Activated naive CD4-positive, alpha-beta T cell treated with anti-CD3 and anti-CD28 coated beads for 36 hours (primary cell): ENCODE data around the gene MDH2. TPM values are rescaled to one million over a fixed set of nuclear protein-coding genes. Genes with fewer than 3 reads are reported as not detected.
"Not testable (repeated sequence)": the region's sequence is repeated elsewhere in the genome, so short reads cannot be mapped to it uniquely, and the experiment has no call there.

Experiments
- CTCF ChIA-PET: fragments of 350-600 bp; sonication (Branson Sonifier 250); formaldehyde crosslinking; loops from one replicate; lab custom pipeline; 2021; ENCODE audit warnings: antibody characterized with exemption; lab: Charles Lee
- DNase-seq: peaks from one replicate; pipeline ENCODE4 v3.0.0-alpha.2; 2020
- H3K27ac Mint-ChIP-seq: one replicate; pipeline ENCODE4 v1.8.0; 2021; ENCODE audit warnings: mild to moderate bottlenecking, mixed read lengths
- H3K27me3 Mint-ChIP-seq: one replicate; pipeline ENCODE4 v1.8.0; 2021; ENCODE audit warnings: low read depth, mixed read lengths
- H3K36me3 Mint-ChIP-seq: one replicate; pipeline ENCODE4 v1.8.0; 2021; ENCODE audit warnings: low read depth, mixed read lengths
- H3K4me1 Mint-ChIP-seq: one replicate; pipeline ENCODE4 v1.8.0; 2021; ENCODE audit warnings: low read depth, mixed read lengths
- H3K4me3 Mint-ChIP-seq: one replicate; pipeline ENCODE4 v1.8.0; 2021; ENCODE audit warnings: mild to moderate bottlenecking, moderate library complexity, mixed read lengths
- H3K9me3 Mint-ChIP-seq: one replicate; pipeline ENCODE4 v1.8.0; 2021; ENCODE audit warnings: mixed read lengths
- intact Hi-C: fragments of 100-400 bp; cut with micrococcal nuclease; formaldehyde crosslinking; loops from one replicate; pipeline ENCODE4 v1.15.1; 2023
- total RNA-seq, 2 experiments: library from RNA; stranded (reverse); gene quantifications; one replicate each; pipeline ENCODE4 v1.2.3, GENCODE V29; 2021

Gene MDH2
- total RNA-seq, 2 experiments from 2014 or later: 325 TPM

DNA sequence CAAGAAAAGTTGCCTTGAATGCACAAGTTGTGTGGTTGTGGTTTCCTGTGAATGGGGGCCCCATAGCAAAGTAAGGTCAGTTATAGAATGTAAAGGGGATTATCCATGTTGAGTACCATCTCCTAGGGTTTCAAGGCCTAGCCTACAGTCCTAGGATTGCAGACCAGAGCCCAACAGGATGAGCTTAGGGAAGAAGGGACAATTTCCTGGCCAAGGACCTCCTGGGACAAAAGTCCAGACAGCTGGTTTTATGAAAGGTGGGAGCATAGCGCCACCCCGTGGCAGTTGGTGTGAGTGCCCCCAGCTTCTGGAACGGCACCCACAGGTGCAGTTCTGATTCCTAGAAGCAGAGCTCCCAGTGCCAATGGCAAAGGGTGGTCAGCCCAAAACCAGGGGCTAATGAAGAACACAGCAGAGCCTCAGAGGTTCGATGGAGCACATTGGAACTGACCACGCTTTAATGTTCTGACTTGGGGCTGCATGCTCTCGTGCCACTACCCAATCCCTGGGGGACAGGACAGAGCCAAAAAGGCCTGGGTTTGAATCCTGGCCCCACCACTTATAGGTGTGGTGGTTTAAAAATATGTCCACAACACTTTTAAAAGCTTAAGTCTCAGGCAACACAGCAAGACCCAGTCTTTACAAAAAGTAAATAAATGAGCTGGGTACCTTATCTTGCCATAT, 27.7 kb upstream of the MDH2 start:
- CTCF ChIA-PET: interaction anchor here (0.5 to 3.7 kb wide), 42 partner anchors 9 to 372 kb away, joined by 3 to 65 read pairs (median 4); partner anchors contain the start of genes RHBDD2 and TMEM120A
- intact Hi-C loops: loop anchor here (1.0 to 10.0 kb wide), 3 partner anchors 111 to 375 kb away; no protein-coding TSS in a partner anchor
- H3K9me3 Mint-ChIP-seq: no peaks in the 10 kb centered on the region
- no peak overlapping the region for H3K4me3 Mint-ChIP-seq
- H3K27ac Mint-ChIP-seq: no peak overlapping the region
- H3K4me1 Mint-ChIP-seq: peaks cover 3% of the 10 kb centered on the region
- no peaks in the 10 kb centered on the region for H3K27me3 Mint-ChIP-seq
- DNase-seq: peak; percentile 83
- peaks cover 12% of the 10 kb centered on the region for H3K36me3 Mint-ChIP-seq

DNA sequence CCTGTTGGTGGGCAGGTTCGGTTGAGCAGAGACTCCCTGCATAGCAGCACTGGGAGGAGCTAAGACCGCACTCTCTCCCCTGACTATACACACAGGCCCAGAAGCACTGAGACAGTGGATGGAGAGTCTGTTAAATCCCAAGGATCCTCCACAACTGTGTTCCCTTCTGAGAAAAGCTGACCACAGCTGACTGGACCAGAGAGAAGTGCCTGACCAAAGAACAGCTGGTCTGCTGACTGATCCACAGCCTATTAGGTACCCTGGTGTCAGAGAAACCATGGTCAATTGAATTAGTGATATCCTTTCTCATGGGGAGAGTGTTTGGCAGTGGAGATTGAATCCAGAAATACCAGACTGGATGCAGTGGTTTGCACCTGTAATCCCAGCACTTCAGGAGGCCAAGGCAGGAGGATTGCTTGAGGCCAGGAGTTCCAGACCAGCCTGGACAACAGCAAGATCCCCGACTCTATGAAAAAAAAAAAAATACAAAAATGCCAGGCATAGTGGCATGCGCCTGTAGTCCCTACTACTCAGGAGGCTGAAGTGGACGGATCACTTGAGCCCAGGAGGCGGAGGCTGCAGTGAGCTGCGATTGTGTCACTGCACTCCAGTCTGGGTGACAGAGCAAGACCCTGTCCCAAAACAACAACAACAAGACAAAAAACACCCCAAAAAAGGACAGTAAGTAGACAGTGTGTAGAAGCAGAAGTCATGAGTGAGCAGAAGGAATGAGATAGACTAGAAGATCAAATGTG, 25.7 kb upstream of the MDH2 start:
- peaks cover 3% of the 10 kb centered on the region for H3K4me1 Mint-ChIP-seq
- H3K36me3 Mint-ChIP-seq: peaks cover 15% of the 10 kb centered on the region
- H3K9me3 Mint-ChIP-seq: no peaks in the 10 kb centered on the region
- intact Hi-C loops: loop anchor here (10.0 kb wide), 1 partner anchor 377 kb away; no protein-coding TSS in a partner anchor
- DNase-seq: no peak
- no peak overlapping the region for H3K27ac Mint-ChIP-seq
- H3K27me3 Mint-ChIP-seq: no peaks in the 10 kb centered on the region
- H3K4me3 Mint-ChIP-seq: no peak overlapping the region
- CTCF ChIA-PET: interaction anchor here (0.6 to 3.5 kb wide), 5 partner anchors 12 to 364 kb away, joined by 3 to 35 read pairs (median 5); no protein-coding TSS in a partner anchor

- DNase-seq: no peak
- intact Hi-C loops: loop anchor here (10.0 kb wide), 1 partner anchor 378 kb away; no protein-coding TSS in a partner anchor
- Mint-ChIP-seq H3K4me1 (peaks cover 3% of the 10 kb centered on the region), H3K36me3 (peaks cover 16% of the 10 kb centered on the region), H3K27ac (no peak overlapping the region), H3K9me3 (no peaks in the 10 kb centered on the region), H3K4me3 (no peak overlapping the region), H3K27me3 (no peaks in the 10 kb centered on the region)
- CTCF ChIA-PET: interaction anchor here (0.6 to 3.5 kb wide), 5 partner anchors 13 to 363 kb away, joined by 3 to 20 read pairs (median 4); no protein-coding TSS in a partner anchor
Observed at GRCh38 chr7:76023002-76023401, 24.9 kb upstream of the MDH2 start.

- DNase-seq, H3K4me3 Mint-ChIP-seq, H3K9me3 Mint-ChIP-seq, H3K4me1 Mint-ChIP-seq, H3K27ac Mint-ChIP-seq, H3K27me3 Mint-ChIP-seq: not testable (repeated sequence)
- CTCF ChIA-PET: interaction anchor here (1.9 kb wide), 1 partner anchor 9 kb away, joined by 9 read pairs; no protein-coding TSS in a partner anchor
- intact Hi-C loops: loop anchor here (2.0 to 10.0 kb wide), 2 partner anchors 101 to 385 kb away; no protein-coding TSS in a partner anchor
- H3K36me3 Mint-ChIP-seq: peaks cover 11% of the 10 kb centered on the region
Observed at GRCh38 chr7:76029682-76030081, 18.2 kb upstream of the MDH2 start.

- no peak for DNase-seq
- Mint-ChIP-seq H3K9me3 (no peaks in the 10 kb centered on the region), H3K27ac (no peak overlapping the region), H3K27me3 (no peaks in the 10 kb centered on the region), H3K4me1 (peaks cover 2% of the 10 kb centered on the region), H3K4me3 (no peak overlapping the region), H3K36me3 (peaks cover 8% of the 10 kb centered on the region)
- intact Hi-C loops: no loop called here
- CTCF ChIA-PET: interaction anchor here (1.5 kb wide), 1 partner anchor 11 kb away, joined by 3 read pairs; no protein-coding TSS in a partner anchor
Observed at GRCh38 chr7:76031964-76032363, 15.9 kb upstream of the MDH2 start.

- Mint-ChIP-seq H3K4me3 (no peak overlapping the region), H3K9me3 (no peaks in the 10 kb centered on the region), H3K27ac (no peak overlapping the region), H3K4me1 (peaks cover 7% of the 10 kb centered on the region), H3K27me3 (no peaks in the 10 kb centered on the region), H3K36me3 (peaks cover 5% of the 10 kb centered on the region)
- intact Hi-C loops: no loop called here
- DNase-seq: no peak
- CTCF ChIA-PET: interaction anchor here (1.1 kb wide), 1 partner anchor 17 kb away, joined by 3 read pairs; no protein-coding TSS in a partner anchor
Observed at GRCh38 chr7:76037310-76037709, 10.6 kb upstream of the MDH2 start.

GRCh38 chr7:76040126-76040525, 7.8 kb upstream of the MDH2 start:
- Mint-ChIP-seq H3K4me1 (peaks cover 18% of the 10 kb centered on the region), H3K4me3 (no peak overlapping the region), H3K9me3 (no peaks in the 10 kb centered on the region), H3K27me3 (no peaks in the 10 kb centered on the region), H3K27ac (no peak overlapping the region), H3K36me3 (peaks cover 5% of the 10 kb centered on the region)
- CTCF ChIA-PET: no interaction called here
- no peak for DNase-seq
- intact Hi-C loops: no loop called here

DNA sequence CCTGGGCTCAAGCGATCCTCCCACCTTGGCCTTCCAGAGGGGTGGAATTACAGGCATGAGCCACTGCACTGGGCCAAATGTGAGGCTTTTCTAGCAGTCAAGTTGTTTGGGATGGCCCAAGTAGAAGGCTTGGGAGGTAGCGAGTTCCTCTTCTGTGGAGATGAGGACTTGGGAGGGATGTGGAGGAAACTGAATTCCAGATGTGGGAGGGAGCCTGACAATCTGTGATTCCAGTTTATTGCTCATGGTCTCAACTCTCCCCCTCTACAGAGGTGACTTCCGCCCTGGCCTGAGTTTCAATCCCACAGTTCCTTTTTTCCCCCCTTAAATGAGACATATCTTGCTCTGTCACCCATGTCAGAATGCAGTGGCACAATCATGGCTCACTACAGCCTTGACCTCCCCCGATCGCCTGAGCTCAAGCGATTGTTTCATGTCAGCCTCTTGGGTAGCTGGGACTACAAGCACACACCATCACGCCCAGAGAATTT, 3.5 kb upstream of the MDH2 start:
- Mint-ChIP-seq H3K4me3 (no peak overlapping the region), H3K36me3 (peaks cover 19% of the 10 kb centered on the region), H3K27ac (no peak overlapping the region), H3K9me3 (no peaks in the 10 kb centered on the region), H3K27me3 (no peaks in the 10 kb centered on the region), H3K4me1 (peaks cover 33% of the 10 kb centered on the region)
- intact Hi-C loops: no loop called here
- no peak for DNase-seq
- CTCF ChIA-PET: interaction anchor here (1.5 kb wide), 1 partner anchor 24 kb away, joined by 9 read pairs; no protein-coding TSS in a partner anchor

GRCh38 chr7:76047305-76047810, 548 bp upstream of the MDH2 start:
- H3K4me3 Mint-ChIP-seq: peak overlapping the region; percentile 98
- intact Hi-C loops: loop anchor here (2.0 to 5.0 kb wide), 4 partner anchors 40 to 520 kb away; partner anchors contain the start of genes HIP1 and YWHAG
- no peaks in the 10 kb centered on the region for H3K9me3 Mint-ChIP-seq
- H3K27ac Mint-ChIP-seq: peak overlapping the region; percentile 96
- peaks cover 30% of the 10 kb centered on the region for H3K36me3 Mint-ChIP-seq
- H3K27me3 Mint-ChIP-seq: no peaks in the 10 kb centered on the region
- peaks cover 50% of the 10 kb centered on the region for H3K4me1 Mint-ChIP-seq
- DNase-seq: no peak
- CTCF ChIA-PET: interaction anchor here (1.4 kb wide), 1 partner anchor 62 kb away, joined by 3 read pairs; no protein-coding TSS in a partner anchor

DNA sequence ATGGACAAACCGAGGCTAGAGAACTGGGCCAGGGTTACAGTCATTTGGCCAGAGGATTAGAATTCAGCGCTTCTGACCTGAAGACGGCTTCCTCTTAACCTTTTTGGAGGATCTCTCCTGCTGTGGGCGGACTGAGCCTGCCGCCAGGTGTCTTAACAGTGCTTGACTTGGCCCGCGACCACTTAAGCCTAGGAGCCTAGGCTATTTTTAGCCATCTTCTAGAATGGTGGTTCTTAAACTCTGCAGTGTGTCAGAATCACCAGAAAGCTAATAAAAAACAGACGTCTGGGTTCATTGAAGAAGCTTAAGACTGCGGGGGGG, 722 bp downstream of the MDH2 start:
- peaks cover 30% of the 10 kb centered on the region for H3K36me3 Mint-ChIP-seq
- H3K27ac Mint-ChIP-seq: peak overlapping the region; percentile 96
- H3K4me3 Mint-ChIP-seq: peak overlapping the region; percentile 98
- intact Hi-C loops: loop anchor here (1.0 to 5.0 kb wide), 8 partner anchors 41 to 521 kb away; partner anchors contain the start of gene YWHAG
- H3K4me1 Mint-ChIP-seq: peaks cover 53% of the 10 kb centered on the region
- H3K9me3 Mint-ChIP-seq: no peaks in the 10 kb centered on the region
- CTCF ChIA-PET: interaction anchor here (0.6 to 1.4 kb wide), 3 partner anchors 61 to 214 kb away, joined by 3 to 4 read pairs (median 3); no protein-coding TSS in a partner anchor
- H3K27me3 Mint-ChIP-seq: no peaks in the 10 kb centered on the region
- DNase-seq: peak; percentile 37

DNA sequence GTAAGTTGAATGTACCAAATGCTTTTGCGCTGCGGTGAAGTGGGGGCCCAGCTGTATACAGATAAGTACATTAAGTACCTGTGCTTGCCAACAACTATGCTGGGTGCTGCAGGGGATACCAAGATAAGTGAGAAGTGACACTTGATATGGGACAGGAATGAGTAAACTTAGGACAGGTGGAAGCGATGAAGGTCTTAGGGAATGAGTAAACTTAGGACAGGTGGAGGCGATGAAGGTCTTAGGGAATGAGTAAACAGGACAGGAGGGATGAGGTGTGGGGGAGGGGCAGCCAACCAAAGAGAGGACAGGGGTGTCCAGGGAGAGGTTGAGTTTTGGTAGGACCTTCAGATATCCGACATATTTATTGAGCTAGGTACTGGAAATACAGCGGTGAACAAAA, 1.4 kb downstream of the MDH2 start:
- peaks cover 30% of the 10 kb centered on the region for H3K36me3 Mint-ChIP-seq

More for the DNA sequence above, 1.4 kb downstream of the MDH2 start:
- Mint-ChIP-seq H3K9me3 (no peaks in the 10 kb centered on the region), H3K27ac (peak overlapping the region; percentile 96), H3K27me3 (no peaks in the 10 kb centered on the region), H3K4me1 (peaks cover 51% of the 10 kb centered on the region), H3K4me3 (peak overlapping the region; percentile 98)
- no peak for DNase-seq
- CTCF ChIA-PET: interaction anchor here (0.9 to 1.3 kb wide), 2 partner anchors 81 to 213 kb away, joined by 3 read pairs; no protein-coding TSS in a partner anchor
- intact Hi-C loops: loop anchor here (2.0 to 5.0 kb wide), 5 partner anchors 42 to 522 kb away; partner anchors contain the start of gene YWHAG
